Epithelial cell of esophagus (primary cell): ENCODE data around the gene MYO18B.

Experiments used
- DNase-seq: peaks from one replicate; pipeline ENCODE4 v3.0.0; 2010; ENCODE audit warnings: low read depth
- H3K4me3 ChIP-seq: 2 replicates; pipeline ENCODE4 v1.5.1; 2011; ENCODE audit warnings: mild to moderate bottlenecking, low read length, control low read depth
- TF ChIP-seq, protein P1 (sequence below): IDR thresholded peaks from 2 replicates; pipeline ENCODE4 v1.5.1; 2011; ENCODE audit warnings: low read depth, mild to moderate bottlenecking, low read length, control low read depth, inconsistent platforms; ENCODE audit not compliant: insufficient read depth; ENCODE audit errors: missing control alignments

Gene MYO18B

DNA sequence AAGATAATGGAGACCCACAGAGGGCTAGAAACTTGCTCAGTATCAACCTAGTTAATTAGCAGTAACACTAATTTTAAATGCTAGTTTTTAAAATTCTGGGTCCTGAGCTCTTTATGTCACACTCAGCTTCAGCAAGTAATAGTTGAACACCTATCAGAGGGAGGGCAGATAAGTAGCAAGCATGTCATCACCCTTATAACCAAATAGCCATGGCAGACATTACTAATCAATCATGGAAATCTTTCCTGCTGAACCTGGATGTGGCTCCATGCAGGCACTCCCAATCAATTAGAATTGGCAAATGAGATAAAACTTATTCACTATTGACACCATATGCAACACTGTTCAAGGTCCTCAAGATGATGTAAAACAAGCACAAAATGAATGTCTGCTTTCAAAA, 315.7 kb downstream of the MYO18B start:
- no peak for DNase-seq
- TF ChIP-seq, protein P1, sequence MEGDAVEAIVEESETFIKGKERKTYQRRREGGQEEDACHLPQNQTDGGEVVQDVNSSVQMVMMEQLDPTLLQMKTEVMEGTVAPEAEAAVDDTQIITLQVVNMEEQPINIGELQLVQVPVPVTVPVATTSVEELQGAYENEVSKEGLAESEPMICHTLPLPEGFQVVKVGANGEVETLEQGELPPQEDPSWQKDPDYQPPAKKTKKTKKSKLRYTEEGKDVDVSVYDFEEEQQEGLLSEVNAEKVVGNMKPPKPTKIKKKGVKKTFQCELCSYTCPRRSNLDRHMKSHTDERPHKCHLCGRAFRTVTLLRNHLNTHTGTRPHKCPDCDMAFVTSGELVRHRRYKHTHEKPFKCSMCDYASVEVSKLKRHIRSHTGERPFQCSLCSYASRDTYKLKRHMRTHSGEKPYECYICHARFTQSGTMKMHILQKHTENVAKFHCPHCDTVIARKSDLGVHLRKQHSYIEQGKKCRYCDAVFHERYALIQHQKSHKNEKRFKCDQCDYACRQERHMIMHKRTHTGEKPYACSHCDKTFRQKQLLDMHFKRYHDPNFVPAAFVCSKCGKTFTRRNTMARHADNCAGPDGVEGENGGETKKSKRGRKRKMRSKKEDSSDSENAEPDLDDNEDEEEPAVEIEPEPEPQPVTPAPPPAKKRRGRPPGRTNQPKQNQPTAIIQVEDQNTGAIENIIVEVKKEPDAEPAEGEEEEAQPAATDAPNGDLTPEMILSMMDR, result no peak
- no peak overlapping the region for H3K4me3 ChIP-seq

DNA sequence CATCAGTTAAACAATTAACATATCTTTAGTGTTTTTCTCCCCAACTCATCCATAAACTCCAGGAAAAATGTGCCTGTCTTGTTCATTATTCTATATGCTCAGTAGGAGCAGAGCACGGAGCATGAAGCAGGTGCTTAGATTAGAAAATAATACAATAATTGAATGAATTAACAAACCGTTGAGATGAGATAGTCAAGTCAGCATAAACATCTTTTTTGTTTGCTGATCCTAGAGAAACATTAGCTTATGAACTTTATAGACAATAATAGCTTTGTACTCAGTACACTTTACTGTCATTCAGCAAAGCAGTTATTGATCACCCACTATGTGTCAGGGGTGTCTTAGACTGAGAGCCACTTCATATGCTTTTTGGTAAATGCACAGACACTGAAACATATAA, 322.1 kb downstream of the MYO18B start:
- TF ChIP-seq, protein P1, result no peak
- H3K4me3 ChIP-seq, result no peak overlapping the region
- no peak for DNase-seq

DNA sequence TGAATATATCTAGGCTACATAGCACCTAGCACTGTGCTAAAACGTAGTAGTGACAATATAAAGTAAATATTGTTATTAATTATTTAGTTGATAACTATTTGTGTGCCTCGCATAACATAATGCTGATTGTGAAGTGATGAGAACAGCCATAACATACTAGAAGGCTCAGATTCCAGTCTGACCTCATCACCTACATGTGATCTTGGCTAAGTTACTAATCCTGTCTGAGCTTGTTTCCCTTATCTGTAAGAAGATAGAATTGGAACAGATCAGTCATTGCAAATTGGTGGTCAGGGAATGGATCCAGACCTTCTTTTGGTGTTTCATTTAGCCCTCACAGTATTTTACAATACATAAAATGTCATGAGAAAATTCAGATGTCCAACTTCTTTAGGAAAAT, 323.9 kb downstream of the MYO18B start:
- H3K4me3 ChIP-seq, result no peak overlapping the region
- TF ChIP-seq, protein P1, result no peak
- peak; percentile 4 for DNase-seq

DNA sequence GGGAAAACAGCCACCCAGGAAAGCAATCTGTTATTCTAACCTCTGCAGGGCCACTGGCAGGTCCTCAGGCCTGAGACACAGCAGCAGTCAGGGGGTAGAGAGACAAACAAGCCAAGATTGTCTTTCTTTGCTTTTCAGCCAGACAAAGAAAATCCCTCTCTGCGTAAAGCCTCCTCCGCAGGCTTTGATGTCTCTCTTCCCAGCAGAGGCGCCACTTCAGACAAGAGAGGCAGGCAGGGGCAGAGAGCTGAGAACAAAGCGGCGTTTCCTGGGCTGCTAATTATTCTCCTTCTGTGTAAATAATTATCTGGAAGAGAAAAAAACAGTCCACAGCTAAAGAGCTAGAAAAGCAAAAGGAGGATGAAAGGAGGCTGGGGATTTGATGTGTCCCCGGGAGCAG, 324.5 kb downstream of the MYO18B start:
- no peak for DNase-seq
- H3K4me3 ChIP-seq, result no peak overlapping the region
- TF ChIP-seq, protein P1, result no peak

DNA sequence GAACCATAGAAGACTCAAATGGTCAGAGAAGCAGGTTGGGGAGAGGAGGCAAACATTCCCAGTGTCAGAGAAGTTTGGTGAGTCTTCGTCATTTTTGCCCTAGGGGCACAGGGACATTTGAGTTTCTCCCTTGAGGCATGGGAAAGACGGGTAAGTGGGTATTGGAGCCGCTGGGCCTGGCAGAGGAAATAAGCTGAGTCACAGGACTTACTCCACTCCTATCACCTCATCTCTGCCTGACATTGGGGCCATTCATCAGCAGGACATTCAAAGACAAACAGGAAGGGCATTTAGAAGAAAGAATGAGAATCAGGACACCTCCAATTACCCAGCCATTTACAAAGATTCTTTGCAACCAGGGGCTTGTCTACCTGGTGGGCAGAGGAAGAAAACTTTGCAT, 326.6 kb downstream of the MYO18B start:
- no peak for DNase-seq
- TF ChIP-seq, protein P1, result no peak
- H3K4me3 ChIP-seq, result no peak overlapping the region

DNA sequence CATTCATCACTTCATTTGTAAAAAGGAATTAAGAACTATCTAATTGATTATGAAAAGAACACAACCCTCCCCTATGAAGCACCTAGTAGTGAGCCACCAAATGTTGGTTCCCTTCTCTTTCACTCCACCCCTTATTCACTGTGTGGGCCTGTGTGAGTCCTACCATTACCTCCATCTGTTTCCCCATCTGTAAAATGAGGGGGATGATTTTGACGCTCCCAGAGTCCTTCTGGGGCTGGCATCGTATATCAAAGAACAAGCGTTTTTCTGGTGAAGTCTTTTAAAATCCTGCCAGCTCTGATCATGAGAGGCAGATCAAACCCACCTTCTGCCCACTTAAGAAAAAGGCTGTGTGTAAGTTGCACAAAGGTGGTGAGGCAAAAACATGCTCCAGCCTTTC, 330.6 kb downstream of the MYO18B start:
- no peak overlapping the region for H3K4me3 ChIP-seq
- DNase-seq, result no peak

DNA sequence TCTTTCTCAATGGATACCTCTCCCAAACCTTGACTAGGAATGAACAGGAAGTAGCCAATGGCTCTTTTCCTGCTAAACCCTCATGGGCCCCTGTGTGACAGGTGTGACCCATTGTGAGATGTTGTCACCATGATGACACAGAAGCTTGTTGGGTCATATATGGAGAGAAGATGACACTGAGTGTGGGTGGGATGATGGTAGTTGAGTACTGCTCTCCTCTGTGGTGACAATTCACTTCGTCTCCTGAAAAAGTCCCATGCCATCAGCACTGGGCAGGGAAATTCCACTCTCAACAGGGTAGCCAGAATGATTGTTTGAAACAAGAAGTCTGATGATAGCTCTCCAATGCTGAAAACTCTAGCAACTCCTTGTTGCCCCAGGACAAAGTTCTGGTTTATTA, 333.3 kb downstream of the MYO18B start:
- no peak for DNase-seq
- TF ChIP-seq, protein P1, result no peak
- H3K4me3 ChIP-seq, result no peak overlapping the region

More for the DNA sequence above, 330.6 kb downstream of the MYO18B start:
- TF ChIP-seq, protein P1, result no peak
